ENCODE results near the gene CD2.

The CD2 gene

DNA sequence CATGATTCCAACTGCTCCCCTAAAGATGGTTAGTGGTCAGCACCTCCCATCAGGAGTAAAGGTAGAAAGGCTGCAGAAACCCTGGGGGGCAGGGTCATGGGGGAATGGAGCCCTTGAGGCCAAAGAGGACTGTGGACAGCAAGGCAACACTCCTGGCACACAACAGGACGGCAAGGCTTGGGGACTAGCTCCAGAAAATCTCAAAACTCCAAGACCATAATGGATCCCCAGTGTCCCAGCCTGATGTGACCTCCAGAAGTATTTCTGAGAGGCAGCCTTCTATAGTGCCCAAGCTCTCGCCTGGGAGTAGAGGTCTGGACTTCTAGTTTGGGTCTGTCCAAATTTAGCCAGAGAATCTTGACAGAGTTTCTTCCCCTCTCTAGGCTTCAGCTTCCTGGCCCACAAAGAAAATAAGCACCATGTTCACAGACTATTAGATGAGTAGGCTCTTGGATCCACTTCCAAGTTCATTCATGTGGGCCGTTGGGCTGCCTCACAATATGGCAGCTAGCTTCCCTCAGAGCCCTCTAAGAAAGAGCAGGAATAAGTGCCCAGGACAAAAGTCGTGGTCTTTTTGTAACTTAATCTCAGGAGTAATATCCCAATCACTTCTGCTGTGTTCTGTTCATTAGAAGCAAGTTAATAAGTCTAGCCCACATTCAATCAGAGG is 6.9 kb downstream of the CD2 start:
- DNase-seq (ENCODE audit: extremely low read depth, low read depth), result no peak
- TF ChIP-seq, protein P1, sequence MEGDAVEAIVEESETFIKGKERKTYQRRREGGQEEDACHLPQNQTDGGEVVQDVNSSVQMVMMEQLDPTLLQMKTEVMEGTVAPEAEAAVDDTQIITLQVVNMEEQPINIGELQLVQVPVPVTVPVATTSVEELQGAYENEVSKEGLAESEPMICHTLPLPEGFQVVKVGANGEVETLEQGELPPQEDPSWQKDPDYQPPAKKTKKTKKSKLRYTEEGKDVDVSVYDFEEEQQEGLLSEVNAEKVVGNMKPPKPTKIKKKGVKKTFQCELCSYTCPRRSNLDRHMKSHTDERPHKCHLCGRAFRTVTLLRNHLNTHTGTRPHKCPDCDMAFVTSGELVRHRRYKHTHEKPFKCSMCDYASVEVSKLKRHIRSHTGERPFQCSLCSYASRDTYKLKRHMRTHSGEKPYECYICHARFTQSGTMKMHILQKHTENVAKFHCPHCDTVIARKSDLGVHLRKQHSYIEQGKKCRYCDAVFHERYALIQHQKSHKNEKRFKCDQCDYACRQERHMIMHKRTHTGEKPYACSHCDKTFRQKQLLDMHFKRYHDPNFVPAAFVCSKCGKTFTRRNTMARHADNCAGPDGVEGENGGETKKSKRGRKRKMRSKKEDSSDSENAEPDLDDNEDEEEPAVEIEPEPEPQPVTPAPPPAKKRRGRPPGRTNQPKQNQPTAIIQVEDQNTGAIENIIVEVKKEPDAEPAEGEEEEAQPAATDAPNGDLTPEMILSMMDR (IDR thresholded peaks at IDR 0.05; ENCODE audit: low read depth, low read length), result no peak

DNA sequence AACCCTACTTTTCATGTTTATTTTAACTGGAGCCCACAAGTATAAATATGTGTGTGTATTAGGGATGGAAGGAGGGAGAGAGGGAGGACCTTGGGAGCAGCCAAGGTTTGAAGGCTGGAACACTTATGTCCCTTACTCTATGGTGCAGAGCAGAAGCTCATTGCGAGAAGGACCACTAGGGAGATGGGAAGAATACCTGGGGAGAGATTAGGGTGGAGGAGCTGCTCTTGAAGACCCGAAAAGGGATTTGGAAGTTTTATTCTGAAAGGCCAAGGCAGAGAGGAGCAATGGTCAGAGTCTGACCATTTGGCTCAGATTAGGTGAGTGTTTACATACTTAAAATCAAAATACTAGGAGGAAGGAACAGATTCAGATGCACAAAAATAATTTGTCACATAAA is 8.1 kb downstream of the CD2 start:
- no peak for DNase-seq (ENCODE audit: extremely low read depth, low read depth)
- TF ChIP-seq, protein P1 (IDR thresholded peaks at IDR 0.05; ENCODE audit: low read depth, low read length), result no peak

DNA sequence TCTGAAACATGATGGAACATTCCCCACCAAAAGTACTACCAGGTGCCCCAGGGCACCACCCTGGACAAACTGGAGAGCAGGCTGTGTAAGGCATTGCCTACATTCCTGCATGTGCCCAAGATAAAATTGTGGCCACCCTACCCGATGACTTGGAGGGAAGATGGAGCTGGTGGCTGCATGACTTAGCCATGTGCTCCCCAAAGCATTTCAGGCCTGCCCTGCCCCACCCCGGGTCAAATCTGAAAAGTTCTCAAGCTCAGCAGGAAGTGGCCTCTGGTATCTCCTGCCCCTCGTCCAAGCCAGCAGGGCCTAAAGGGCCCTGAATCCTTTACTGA is 8.5 kb downstream of the CD2 start:
- TF ChIP-seq, protein P1 (IDR thresholded peaks at IDR 0.05; ENCODE audit: low read depth, low read length), result no peak

DNA sequence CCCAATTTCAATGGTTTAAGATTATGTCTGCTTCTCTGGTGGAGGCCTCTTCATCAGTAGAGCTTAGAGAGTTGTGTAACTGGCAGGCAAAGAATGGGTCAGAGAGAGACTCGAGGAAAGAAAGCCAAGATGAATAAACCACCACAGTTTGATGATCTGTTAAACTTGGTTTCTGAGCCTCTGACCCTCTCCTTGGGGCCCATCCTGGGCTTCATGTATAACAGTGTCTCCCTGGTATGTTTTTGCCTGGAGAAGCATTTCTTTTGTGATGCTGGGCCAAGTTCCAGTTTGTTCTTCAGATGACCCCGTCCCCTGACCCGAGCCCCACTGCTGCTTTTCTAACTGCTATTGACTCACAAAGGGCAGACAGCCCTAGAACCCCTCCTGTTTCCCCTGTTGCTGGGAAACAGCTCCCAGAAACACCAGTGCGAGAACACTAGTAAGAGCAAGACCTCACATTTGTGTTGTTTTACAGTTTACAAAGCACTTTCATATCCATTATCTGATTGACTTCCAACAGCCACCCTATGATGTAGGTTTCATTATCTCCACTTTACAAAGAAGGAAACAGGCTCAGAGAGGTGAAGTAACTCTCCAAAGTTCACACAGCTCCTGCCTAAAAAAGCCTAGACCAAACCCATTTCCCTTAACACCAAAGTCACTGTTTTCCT is 9.0 kb downstream of the CD2 start:
- TF ChIP-seq, protein P1 (IDR thresholded peaks at IDR 0.05; ENCODE audit: low read depth, low read length), result no peak
- DNase-seq (ENCODE audit: extremely low read depth, low read depth), result no peak

More for the DNA sequence above, 8.5 kb downstream of the CD2 start:
- no peak for DNase-seq (ENCODE audit: extremely low read depth, low read depth)

GRCh38 chr1:116763787-116764465 is 9.7 kb downstream of the CD2 start:
- no peak for DNase-seq (ENCODE audit: extremely low read depth, low read depth)
- TF ChIP-seq, protein P1 (IDR thresholded peaks at IDR 0.05; ENCODE audit: low read depth, low read length), result peak; percentile 38

DNA sequence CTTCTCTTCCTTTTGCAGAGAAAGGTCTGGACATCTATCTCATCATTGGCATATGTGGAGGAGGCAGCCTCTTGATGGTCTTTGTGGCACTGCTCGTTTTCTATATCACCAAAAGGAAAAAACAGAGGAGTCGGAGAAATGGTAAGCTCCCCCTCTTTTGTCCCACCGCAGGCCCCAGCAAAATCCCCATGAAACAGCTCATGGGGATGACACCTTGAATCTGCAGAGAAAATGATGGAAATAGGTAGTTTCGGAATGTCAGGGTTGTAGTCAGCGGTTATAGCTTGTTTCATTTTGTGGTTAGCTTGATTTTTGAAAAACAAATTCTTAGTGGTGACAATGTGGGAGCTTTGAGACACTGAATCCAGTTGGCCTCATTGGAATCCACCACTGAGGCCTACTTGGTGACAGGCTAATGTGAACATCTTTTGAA is 10.3 kb downstream of the CD2 start:
- no peak for DNase-seq (ENCODE audit: extremely low read depth, low read depth)

More for the DNA sequence above, 10.3 kb downstream of the CD2 start:
- TF ChIP-seq, protein P1 (IDR thresholded peaks at IDR 0.05; ENCODE audit: low read depth, low read length), result no peak

Measured in AG09319 (cell line).